DND-41 (cell line): ENCODE measurements around the gene SGIP1.

Experiments used
- CTCF ChIP-seq: IDR thresholded peaks from 2 replicates; pipeline ENCODE4 v1.5.1; 2012; ENCODE audit warnings: borderline replicate concordance, low read length, moderate library complexity, mild to moderate bottlenecking; ENCODE audit not compliant: poor library complexity, severe bottlenecking; ENCODE audit errors: extremely low read depth
- EZH2 ChIP-seq: IDR thresholded peaks from 3 replicates; pipeline ENCODE4 v1.6.1; 2012; ENCODE audit warnings: borderline replicate concordance, low read depth, mild to moderate bottlenecking, moderate library complexity, low read length, inconsistent platforms; ENCODE audit not compliant: severe bottlenecking

- TF ChIP-seq CTCF = no peak
- no peak for TF ChIP-seq EZH2
These were observed 194.1 kb downstream of the SGIP1 start for GRCh38 chr1:66728021-66728420.
